ENCODE measurements around the gene GRM8. TPM values are rescaled to one million over a fixed set of nuclear protein-coding genes. Genes with fewer than 3 reads are reported as not detected.
"Not testable (repeated sequence)": the region's sequence is repeated elsewhere in the genome, so short reads cannot be mapped to it uniquely, and the experiment has no call there.

Gene GRM8
- total RNA-seq, 4 donors from 2014 or later: 0.11 TPM; not detected in 3

GRCh38 chr7:126689037-126689436 lies 563.7 kb downstream of the GRM8 start:
- H3K4me1 ChIP-seq: no peaks in the 10 kb centered on the region
- no peak for DNase-seq (ENCODE audit: extremely low spot score)
- H3K27me3 ChIP-seq: peaks cover 0 to 6% (median 0%) of the 10 kb centered on the region in 4 donors
- 55% methylated on average over 1 of the region's 1 CpG for WGBS
- no peak overlapping the region for H3K27ac ChIP-seq (replicated peaks in 1 of 4)
- intact Hi-C loops (cut with DNase I): no loop called here
- H3K4me3 ChIP-seq: no peak overlapping the region
- no peak for TF ChIP-seq POLR2AphosphoS5 (IDR thresholded peaks at IDR 0.05)
- TF ChIP-seq POLR2A (IDR thresholded peaks at IDR 0.05; ENCODE audit: low read depth): no peak
- TF ChIP-seq EP300 (IDR thresholded peaks at IDR 0.05): no peak
- TF ChIP-seq CTCF (IDR thresholded peaks at IDR 0.05): no peak
- H3K36me3 ChIP-seq: no peaks in the 10 kb centered on the region
- no peaks in the 10 kb centered on the region for H3K9me3 ChIP-seq

DNA sequence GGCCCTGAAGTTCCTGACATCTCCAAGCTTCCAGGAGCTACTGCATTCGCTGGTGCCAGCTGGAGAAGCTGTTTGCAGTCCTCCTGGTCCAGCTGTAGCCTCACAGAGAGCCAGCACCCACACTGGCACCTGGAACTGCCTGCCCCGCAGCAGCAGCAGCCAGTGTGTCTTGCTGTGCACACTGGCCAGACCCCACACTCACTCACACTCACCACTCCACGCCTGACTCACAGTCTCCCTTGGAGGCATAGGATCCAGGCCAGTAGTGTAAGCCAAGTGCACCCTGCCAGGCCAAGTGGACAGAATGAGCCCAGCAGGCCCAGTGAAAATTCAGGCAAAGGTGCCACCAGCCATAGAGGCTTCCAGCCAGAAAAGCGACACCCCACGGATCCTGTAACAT lies 566.3 kb downstream of the GRM8 start:
- DNase-seq (ENCODE audit: extremely low spot score): no peak
- H3K4me1 ChIP-seq: no peaks in the 10 kb centered on the region
- H3K36me3 ChIP-seq: no peaks in the 10 kb centered on the region
- H3K4me3 ChIP-seq: no peak overlapping the region
- TF ChIP-seq CTCF (IDR thresholded peaks at IDR 0.05): no peak
- 68% methylated on average over 5 of the region's 5 CpGs for WGBS
- intact Hi-C loops (cut with DNase I): no loop called here
- no peaks in the 10 kb centered on the region for H3K9me3 ChIP-seq
- no peak overlapping the region for H3K27ac ChIP-seq (replicated peaks in 1 of 4)
- H3K27me3 ChIP-seq: peaks cover 0 to 6% (median 0%) of the 10 kb centered on the region in 4 donors

GRCh38 chr7:126685596-126685995 lies 567.1 kb downstream of the GRM8 start:
- Histone ChIP-seq H3K4me1 (no peaks in the 10 kb centered on the region), H3K36me3 (no peaks in the 10 kb centered on the region), H3K9me3 (no peaks in the 10 kb centered on the region), H3K4me3 (no peak overlapping the region), H3K27me3 (peaks cover 0 to 6% (median 0%) of the 10 kb centered on the region in 4 donors), H3K27ac (replicated peaks in 1 of 4) (no peak overlapping the region)
- TF ChIP-seq CTCF (IDR thresholded peaks at IDR 0.05): no peak
- no peak for TF ChIP-seq POLR2A (IDR thresholded peaks at IDR 0.05; ENCODE audit: low read depth)
- TF ChIP-seq EP300 (IDR thresholded peaks at IDR 0.05): no peak
- no peak for TF ChIP-seq POLR2AphosphoS5 (IDR thresholded peaks at IDR 0.05)
- WGBS: 88% methylated on average over 4 of the region's 10 CpGs
- no peak for DNase-seq (ENCODE audit: extremely low spot score)
- intact Hi-C loops (cut with DNase I): no loop called here

DNA sequence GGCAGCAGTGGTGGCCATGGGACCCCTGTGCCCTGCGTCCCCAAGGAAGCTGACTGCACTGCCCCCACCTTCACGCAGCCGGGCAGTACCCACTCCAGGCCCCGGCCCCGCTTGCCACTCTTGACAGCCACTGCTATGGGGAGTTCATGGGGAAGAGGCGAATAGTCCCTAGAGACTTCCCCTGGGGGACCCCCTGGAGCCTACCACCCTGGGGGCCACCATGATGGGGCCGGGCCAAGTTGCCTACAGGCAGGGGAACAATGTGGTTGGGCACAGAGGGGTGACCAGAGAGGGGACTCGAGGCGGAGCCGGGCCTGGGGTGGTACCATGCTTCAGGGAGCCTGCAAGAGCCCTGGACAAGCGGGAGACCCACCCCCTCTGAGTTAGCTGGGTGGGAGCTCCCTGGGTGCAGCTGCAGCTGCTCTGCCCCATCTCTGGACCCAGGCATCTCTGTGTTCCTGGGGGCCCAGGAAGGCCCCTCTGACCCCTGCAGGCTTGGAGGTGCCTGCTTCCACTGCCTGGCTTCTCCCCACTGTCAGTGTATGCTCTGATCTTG lies 567.6 kb downstream of the GRM8 start:
- Histone ChIP-seq H3K9me3 (no peaks in the 10 kb centered on the region), H3K36me3 (no peaks in the 10 kb centered on the region), H3K4me3 (no peak overlapping the region), H3K4me1 (no peaks in the 10 kb centered on the region), H3K27ac (replicated peaks in 1 of 4) (no peak overlapping the region), H3K27me3 (peaks cover 0 to 6% (median 0%) of the 10 kb centered on the region in 4 donors)
- intact Hi-C loops (cut with DNase I): no loop called here
- 88% methylated on average over 10 of the region's 11 CpGs for WGBS
- no peak for DNase-seq (ENCODE audit: extremely low spot score)
- TF ChIP-seq CTCF (IDR thresholded peaks at IDR 0.05): no peak
- TF ChIP-seq POLR2A (IDR thresholded peaks at IDR 0.05; ENCODE audit: low read depth): no peak
- no peak for TF ChIP-seq POLR2AphosphoS5 (IDR thresholded peaks at IDR 0.05)
- TF ChIP-seq EP300 (IDR thresholded peaks at IDR 0.05): no peak

DNA sequence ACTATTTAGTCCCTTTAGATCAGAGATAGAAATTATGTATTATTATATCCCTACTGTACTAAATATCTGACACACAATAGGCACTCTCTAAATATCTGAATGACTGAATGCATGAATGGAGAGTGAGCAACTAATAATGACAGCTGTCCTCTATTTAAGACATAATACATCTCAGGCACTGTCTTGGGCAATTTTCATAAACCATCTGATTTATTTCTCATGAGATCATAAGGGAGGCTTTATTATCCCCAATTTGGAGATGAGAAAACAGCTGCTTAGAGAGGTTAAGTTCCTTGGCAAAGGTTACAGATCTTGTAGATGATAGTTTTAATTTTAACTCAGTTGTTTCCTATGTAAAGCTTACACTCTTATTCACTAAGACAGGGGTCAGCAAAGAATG lies 570.6 kb downstream of the GRM8 start:
- Histone ChIP-seq H3K9me3 (no peaks in the 10 kb centered on the region), H3K4me3 (no peak overlapping the region), H3K36me3 (no peaks in the 10 kb centered on the region), H3K4me1 (no peaks in the 10 kb centered on the region), H3K27me3 (peaks cover 0 to 6% (median 0%) of the 10 kb centered on the region in 4 donors), H3K27ac (replicated peaks in 1 of 4) (no peak overlapping the region)
- intact Hi-C loops (cut with DNase I): no loop called here
- no peak for TF ChIP-seq EP300 (IDR thresholded peaks at IDR 0.05)
- TF ChIP-seq CTCF (IDR thresholded peaks at IDR 0.05): no peak
- no peak for TF ChIP-seq POLR2AphosphoS5 (IDR thresholded peaks at IDR 0.05)
- no peak for TF ChIP-seq POLR2A (IDR thresholded peaks at IDR 0.05; ENCODE audit: low read depth)
- DNase-seq (ENCODE audit: extremely low spot score): no peak

GRCh38 chr7:126668762-126669161 lies 584.0 kb downstream of the GRM8 start:
- intact Hi-C loops (cut with DNase I); H3K36me3 ChIP-seq; H3K4me3 ChIP-seq; H3K27me3 ChIP-seq; DNase-seq (ENCODE audit: extremely low spot score); H3K9me3 ChIP-seq; H3K4me1 ChIP-seq; H3K27ac ChIP-seq (replicated peaks in 1 of 4): not testable (repeated sequence)
- WGBS: 80% methylated on average over 1 of the region's 1 CpG
